D721Med (cell line): Measurements from ENCODE around the gene CCM2.

Experiments
- DNase-seq: peaks from one replicate; pipeline ENCODE4 v3.0.0; 2011; ENCODE audit warnings: low spot score; ENCODE audit not compliant: insufficient read length
- FAIRE-seq: peaks from 2 replicates; lab custom pipeline; 2011; peaks lifted over from hg19 to GRCh38; lab: Jason Lieb, UNC
- CTCF ChIP-seq: IDR thresholded peaks from 2 replicates; pipeline ENCODE4 v1.5.1; 2012; ENCODE audit warnings: mild to moderate bottlenecking, control low read depth; ENCODE audit not compliant: insufficient read depth; ENCODE audit errors: missing control alignments

The CCM2 gene

GRCh38 chr7:45007571-45008328, 7.7 kb downstream of the CCM2 start:
- TF ChIP-seq CTCF, result no peak
- FAIRE-seq (no peak), DNase-seq (no peak)

DNA sequence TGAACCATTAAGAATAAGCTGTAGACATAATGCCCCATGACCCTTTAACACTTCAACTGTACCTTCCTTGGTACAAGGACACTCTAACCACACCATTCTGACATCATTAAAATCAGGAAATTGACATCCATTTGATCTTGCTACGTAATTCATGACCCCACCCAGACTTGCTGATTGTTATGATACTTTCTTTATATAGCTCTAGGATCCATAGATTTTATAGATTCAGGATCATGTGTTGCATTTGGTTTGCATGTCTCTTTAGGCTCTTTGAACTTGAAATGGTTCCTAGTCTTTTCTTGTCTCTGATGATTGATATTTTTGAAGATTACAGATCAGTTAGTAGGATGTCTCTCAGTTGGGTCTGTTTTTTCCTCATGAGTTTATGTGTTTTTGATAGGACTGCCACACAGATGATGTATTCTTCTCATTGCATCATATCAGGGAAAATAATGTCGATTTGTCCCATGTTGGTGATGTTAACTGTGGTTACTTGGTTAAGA, 13.5 kb downstream of the CCM2 start:
- FAIRE-seq (no peak), DNase-seq (no peak)
- TF ChIP-seq CTCF, result no peak

DNA sequence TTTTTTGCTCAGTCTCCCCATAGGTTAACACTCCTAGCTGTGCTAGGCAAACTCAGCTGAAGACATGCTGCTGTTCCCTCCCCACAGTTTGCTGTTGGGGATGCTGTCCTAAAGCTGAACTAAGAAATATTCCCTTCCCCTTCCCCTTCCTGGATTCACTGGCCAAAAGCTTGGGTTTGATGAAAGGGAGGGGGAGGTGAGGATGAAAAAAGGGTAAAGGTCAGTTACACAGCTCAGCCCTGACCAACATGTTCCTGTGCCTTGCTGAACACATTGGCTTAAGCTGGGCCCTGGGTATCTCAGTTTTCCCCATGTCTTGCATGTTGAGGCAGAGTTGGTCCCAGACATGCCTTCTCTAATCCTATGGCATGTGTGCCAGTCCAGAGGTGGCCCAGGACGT, 15.3 kb downstream of the CCM2 start:
- DNase-seq, result no peak
- no peak for FAIRE-seq
- no peak for TF ChIP-seq CTCF

DNA sequence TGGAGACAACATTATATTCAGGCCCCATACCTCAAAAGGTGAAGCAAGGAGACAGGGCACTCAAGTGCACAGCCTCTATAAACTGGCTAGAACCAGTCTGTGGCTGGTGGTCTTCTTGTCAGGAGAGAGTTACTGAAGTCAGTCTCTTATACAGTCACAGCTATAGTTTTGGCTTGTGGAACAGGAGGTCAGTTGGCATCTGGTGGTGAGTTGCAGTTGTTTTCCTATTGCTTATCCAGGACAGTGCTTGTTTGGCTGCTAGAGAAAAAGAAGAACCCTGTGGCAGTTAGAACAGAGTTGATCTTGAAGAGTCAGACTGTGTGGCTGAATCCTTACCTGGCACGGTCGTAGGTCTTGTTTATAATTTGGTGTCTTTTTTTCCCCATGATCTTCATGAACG, 17.3 kb downstream of the CCM2 start:
- FAIRE-seq, result no peak
- no peak for TF ChIP-seq CTCF
- DNase-seq, result no peak

DNA sequence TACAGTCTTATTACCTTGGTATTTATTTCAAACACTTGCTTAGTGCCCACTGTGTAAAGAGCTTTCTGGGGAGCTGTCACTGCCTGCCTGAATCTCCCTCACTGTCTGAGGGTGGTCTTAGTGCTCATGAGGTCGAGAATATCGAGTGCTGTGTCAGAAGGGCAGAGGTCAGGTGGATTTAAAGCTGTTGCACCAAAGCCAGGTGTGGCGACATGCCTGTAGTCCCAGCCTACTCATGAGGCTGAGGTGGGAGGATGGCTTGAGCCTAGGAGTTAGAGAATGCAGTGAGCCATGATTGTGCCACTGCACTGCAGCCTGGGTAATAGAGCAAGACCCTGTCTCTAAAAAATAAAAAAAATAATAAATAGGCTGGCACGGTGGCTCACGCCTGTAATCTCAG, 20.9 kb downstream of the CCM2 start:
- FAIRE-seq (no peak), DNase-seq (no peak)
- no peak for TF ChIP-seq CTCF

DNA sequence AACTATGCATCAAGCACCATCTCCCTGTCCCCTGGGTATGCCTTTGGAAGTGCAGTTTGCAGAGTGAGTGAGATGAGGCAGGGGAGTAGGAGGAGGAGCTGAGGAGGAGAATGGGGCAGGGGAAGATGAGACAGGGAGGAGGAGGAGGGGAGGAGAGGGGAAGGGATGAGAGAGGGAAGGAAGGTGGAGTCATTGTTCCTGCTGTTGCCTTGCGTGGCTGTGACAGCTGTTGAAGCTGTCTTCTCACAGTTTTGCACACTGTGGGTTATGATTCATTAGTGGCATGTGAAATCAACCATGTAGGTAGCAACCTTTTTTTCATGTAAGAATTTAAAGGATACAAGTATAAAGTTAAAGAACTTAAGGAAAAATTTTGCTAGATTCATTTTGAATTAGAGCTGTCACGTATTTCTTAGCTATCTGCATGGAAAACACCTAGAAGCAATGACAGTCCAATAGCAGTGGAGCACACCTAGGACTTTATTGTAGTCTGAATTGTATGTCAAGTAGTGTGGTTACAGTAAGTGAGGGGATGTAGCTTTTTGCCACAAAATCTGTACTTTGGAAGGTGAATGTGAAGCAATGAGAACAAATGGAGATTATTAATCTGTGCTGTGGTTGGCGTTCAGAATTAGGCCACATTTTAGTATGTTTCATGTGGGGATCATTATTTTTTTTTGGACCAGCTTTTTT, 21.7 kb downstream of the CCM2 start:
- no peak for DNase-seq
- TF ChIP-seq CTCF, result no peak

More for the DNA sequence above, 21.7 kb downstream of the CCM2 start:
- no peak for FAIRE-seq
